GM12873 (cell line): Measurements from ENCODE around the gene GTPBP8.
A peak's percentile ranks its signal among the peaks of the same experiment; 100 is the strongest.

Experiments
- TF ChIP-seq, protein P1 (sequence below): IDR thresholded peaks from 2 replicates; pipeline ENCODE4 v1.5.1; 2012; ENCODE audit warnings: low read depth, mild to moderate bottlenecking, moderate library complexity, low read length, control low read depth; ENCODE audit not compliant: insufficient read depth; ENCODE audit errors: missing control alignments

Gene GTPBP8

DNA sequence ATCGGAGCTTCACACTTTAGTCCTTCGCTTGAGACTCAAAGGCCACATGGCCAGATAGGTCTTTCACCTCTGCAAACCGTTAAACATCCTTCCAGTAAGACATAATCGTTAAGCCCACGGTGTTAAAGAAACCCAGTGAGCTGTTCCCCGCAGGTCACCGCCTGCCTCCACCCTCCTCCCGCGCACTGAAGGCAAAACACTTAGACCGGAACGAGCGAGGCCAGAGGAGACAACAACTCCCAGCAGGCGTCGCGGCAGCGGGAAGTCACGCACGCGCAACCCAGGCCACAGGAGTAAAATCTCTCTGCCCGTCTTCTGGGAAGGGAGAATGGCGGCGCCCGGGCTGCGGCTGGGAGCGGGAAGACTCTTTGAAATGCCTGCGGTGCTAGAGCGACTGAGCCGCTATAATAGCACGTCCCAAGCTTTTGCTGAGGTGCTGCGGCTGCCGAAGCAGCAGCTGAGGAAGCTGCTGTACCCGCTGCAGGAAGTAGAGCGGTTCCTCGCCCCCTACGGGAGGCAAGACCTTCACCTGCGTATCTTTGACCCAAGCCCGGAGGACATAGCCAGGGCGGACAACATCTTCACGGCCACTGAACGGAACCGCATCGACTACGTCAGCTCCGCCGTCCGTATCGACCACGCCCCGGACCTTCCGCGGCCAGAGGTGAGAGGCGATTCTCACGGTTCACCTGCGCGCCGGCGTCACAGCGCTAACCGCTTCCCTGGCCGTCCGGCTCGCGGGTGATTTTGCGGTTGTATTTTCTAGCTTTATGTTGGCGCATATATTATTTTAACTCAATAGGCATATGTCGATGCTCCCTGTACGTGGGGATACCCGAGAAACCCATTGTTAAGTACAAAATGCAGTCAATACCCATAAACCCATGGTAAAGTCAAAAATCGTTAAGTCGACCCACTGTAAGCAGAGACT lies at the start of gene GTPBP8:
Gene GTPBP8 (plus strand): TSS at position 313 of the 931 bp plus-strand sequence. CDS start 16 bp downstream, at position 329.
- TF ChIP-seq, protein P1, sequence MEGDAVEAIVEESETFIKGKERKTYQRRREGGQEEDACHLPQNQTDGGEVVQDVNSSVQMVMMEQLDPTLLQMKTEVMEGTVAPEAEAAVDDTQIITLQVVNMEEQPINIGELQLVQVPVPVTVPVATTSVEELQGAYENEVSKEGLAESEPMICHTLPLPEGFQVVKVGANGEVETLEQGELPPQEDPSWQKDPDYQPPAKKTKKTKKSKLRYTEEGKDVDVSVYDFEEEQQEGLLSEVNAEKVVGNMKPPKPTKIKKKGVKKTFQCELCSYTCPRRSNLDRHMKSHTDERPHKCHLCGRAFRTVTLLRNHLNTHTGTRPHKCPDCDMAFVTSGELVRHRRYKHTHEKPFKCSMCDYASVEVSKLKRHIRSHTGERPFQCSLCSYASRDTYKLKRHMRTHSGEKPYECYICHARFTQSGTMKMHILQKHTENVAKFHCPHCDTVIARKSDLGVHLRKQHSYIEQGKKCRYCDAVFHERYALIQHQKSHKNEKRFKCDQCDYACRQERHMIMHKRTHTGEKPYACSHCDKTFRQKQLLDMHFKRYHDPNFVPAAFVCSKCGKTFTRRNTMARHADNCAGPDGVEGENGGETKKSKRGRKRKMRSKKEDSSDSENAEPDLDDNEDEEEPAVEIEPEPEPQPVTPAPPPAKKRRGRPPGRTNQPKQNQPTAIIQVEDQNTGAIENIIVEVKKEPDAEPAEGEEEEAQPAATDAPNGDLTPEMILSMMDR: peak; percentile 22

DNA sequence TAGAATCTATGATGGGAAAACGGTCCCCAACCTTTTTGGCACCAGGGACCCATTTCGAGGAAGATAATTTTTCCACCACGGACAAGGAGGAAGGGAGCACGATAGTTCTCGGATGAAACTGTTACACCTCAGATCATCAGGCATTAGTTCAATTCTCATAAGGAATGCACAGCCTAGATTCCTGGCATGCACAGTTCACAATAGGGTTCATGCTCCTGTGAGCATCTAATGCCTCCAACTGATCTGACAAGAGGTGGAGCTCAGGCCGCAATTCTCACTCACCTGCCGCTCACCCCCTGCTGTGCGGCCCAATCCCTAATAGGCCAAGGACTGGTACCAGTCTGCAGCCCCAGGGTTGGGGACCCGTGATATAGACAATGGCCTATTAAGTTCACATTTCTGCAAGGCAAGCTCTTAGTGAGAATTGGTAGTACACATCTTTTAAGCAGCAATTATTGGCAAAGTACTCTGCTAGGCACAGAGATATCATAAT lies 42.4 kb upstream of the GTPBP8 start:
- TF ChIP-seq, protein P1: no peak

DNA sequence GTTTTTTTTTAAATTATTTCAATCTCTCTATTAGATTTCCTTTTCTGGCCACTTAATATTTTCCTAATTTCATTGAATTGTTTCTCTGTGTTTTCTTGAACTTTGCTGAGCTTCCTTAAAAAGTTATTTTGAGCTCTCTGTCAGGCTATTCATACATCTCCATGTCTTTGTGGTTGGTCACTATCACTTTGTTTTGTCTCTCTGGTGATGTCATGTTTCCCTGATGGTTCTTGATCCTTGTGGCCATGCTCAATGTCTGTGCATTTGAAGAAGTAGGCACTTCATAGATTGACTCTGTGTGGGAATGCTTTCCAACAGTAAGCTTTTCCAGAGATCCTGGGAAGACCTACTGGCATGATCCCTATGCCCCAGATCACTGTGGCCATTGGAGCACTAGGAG lies 34.4 kb upstream of the GTPBP8 start:
- TF ChIP-seq, protein P1: no peak

DNA sequence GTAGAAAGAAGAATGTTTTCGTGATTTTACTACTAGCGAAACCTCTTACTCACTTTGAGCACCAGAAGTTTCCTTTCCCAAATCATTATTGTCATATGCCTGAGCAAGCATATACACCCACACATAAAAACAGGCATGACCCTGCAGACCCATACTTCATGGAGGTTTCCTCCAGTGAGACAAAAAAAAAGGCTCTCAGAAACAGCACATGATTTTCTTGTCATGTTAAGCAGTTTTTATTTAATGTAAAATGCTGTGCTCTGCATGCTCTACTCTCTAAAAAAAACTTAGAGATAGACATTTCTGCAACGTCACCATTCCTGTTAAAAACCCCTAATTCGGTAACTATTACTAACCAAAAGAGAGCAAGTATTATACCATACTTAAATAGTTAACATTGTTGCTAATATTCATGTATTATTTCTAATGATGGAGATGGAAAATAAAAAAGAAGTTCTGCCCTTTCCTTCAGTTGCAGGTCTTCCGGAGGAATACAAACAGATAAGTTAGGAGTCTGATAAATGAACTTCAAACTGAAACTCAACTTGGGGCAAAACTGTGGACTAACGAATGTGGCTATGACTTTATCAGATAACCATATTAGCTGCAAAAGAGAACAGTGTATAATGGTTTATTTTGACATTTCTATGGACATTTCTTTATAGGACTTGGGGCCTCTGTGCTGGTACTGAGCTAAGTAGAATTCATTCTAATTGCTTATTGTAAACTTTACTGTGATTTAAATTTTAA lies 31.8 kb upstream of the GTPBP8 start:
- TF ChIP-seq, protein P1: no peak

DNA sequence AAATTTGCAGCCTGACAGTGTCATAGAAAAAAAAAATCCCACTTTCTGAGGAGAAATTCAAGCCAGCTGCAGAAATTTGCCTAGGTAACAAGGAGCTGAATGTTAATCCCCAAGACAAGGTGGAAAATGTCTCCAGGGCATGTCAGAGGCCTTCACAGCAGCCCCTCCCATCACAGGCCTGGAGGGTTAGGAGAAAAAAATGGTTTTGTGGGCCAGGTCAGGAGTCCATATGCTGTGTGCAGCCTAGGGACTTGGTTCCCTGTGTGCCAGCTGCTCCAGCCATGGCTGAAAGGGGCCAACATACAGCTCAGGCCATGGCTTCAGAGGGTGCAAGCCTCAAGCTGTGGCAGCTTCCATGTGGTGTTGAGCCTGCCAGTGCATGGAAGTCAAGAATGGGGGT lies 27.1 kb upstream of the GTPBP8 start:
- TF ChIP-seq, protein P1: no peak

DNA sequence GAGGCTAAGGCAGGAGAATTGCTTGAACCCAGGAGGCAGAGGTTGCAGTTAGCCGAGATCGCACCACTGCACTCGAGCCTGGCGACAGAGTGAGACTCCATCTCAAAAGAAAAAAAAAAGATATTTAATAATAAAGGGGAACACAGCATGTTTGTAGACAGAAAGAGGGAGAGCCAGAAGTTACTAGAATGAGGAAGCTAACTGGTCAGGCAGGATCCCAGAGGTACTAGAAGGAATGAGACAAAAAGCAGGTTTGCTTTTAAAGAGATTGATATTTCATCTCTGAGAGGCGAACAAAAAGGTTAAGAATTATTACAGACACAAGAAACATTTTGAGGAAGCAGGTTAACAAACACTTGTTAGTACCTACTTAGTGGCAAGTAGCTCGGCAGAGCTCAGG lies 25.1 kb upstream of the GTPBP8 start:
- TF ChIP-seq, protein P1: no peak

DNA sequence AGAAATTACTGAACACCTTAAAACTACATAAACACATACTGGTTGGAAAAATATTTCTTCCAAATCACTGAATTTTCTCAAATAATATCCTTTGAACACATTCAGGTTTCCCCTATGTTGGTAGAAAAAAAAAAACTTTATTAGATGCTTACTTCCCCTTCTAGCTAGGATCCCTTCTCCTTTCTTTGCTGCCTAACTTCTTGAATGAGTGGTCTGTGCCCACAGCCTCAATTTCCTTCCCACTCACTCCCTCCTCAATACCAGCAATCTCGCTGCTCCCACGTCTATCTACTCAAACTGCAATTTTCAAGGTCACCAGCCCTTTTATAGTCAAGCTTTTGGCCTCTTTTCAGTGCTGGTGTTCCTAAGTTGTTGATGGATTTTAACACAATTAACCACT lies 24.2 kb upstream of the GTPBP8 start:
- TF ChIP-seq, protein P1: no peak
